ENCODE measurements around the gene PHLDA2.
A peak's percentile ranks its signal among the peaks of the same experiment; 100 is the strongest.

The PHLDA2 gene

DNA sequence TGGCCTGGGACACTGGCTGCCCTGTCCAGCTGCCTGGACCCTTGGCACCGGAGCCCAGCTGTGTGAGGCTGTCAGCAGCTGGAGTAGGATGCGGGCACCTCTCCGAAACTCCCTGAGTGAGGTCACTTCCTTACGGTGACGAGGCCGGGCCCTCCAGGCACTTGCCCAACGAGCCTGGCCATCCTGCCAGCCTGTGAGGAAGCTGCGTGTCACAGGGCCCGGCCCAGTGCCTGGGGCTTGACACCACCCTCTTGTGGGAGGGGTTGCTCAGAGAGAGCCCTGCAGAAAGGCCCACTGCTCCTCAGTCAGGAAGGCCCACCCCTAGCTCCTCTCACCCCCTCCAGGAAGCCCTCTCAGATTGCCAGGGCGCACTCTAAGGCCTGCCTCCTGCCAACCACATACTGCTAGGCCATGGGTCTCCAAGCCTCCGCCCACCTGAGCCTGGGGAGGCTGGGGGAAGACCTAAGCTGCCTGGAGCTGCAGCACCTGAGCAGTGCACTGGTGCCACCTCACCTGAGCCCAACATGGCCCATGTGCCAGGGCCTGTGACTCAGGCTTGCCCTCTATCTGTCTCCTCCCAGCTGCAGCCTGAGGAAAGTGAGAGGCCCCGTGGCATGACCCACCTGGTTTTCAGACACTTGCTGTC lies 4.3 kb upstream of the PHLDA2 start:
- TF ChIP-seq, protein P1, sequence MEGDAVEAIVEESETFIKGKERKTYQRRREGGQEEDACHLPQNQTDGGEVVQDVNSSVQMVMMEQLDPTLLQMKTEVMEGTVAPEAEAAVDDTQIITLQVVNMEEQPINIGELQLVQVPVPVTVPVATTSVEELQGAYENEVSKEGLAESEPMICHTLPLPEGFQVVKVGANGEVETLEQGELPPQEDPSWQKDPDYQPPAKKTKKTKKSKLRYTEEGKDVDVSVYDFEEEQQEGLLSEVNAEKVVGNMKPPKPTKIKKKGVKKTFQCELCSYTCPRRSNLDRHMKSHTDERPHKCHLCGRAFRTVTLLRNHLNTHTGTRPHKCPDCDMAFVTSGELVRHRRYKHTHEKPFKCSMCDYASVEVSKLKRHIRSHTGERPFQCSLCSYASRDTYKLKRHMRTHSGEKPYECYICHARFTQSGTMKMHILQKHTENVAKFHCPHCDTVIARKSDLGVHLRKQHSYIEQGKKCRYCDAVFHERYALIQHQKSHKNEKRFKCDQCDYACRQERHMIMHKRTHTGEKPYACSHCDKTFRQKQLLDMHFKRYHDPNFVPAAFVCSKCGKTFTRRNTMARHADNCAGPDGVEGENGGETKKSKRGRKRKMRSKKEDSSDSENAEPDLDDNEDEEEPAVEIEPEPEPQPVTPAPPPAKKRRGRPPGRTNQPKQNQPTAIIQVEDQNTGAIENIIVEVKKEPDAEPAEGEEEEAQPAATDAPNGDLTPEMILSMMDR (IDR thresholded peaks at IDR 0.05; ENCODE audit: insufficient read depth, low read depth, low read length, missing control alignments): no peak
- peak; percentile 58 for DNase-seq (ENCODE audit: low read depth)
- no peak overlapping the region for H3K4me3 ChIP-seq (ENCODE audit: low read depth, low read length)

DNA sequence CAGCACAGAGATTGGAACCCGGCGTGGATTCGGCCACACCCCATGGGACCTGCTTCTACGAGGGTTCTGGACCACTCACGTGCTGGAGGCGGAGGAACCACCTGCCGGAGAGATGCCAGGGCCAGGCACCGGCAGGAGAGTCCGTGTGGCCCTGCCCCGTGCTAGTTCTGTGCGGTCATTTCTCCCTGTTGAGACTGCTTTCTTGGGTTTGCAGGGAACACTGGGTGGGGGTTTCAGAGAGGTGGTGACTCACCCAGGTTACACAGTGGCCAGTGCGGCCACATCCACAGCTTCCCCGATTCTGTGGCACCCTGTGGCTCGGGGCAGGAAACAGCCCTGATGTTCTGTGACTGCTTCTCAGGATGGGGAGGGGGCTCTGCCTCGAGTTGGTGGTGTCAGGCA lies 3.6 kb upstream of the PHLDA2 start:
- TF ChIP-seq, protein P1 (IDR thresholded peaks at IDR 0.05; ENCODE audit: insufficient read depth, low read depth, low read length, missing control alignments): no peak
- DNase-seq (ENCODE audit: low read depth): no peak
- no peak overlapping the region for H3K4me3 ChIP-seq (ENCODE audit: low read depth, low read length)

DNA sequence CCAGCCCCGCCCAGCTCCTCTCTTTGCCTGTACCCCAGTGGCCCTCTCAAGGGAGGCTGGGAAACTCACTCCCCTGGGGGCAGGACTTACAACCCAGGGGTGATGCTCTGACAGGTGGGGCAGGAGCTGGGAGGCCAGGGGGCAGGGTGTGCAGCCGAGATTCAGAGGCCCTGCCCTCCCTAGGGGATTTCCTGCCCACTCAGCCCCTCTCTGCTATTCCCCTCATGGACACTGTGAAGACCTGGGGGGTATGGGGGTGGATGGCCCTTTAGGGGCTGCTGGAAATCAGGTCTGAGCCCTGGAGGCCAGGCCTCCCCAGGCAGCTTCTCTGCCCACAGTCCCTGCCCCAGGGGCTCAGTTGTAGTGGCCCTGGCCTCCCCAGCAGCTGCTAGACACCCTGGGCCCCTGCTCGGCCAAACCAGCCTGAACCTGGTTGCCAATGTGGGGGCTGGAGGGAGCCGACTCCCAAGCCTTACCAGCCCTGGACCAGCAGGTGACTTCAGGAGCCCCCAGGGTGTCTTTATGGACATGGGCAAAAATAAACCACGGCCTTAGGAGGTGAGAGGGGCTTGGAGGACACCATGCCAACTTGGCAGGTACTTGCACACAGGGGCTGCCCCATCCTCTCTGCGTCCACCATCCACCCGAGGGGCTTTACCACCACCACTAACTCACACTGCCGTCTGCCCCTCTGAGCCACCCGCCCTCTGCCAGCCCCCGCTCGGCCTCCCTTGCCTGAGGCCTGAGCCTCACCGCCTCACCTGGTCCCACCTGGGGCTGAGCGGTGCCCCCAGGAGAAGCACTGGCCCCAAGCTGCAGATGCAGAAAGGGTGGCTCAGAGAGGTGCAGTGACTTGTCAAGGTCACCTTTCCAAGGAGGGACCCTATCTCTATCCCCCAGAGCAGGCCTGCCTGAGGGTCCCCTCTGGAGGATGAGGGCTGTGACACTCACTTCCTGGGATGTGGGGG lies 2.8 kb upstream of the PHLDA2 start:
- TF ChIP-seq, protein P1 (IDR thresholded peaks at IDR 0.05; ENCODE audit: insufficient read depth, low read depth, low read length, missing control alignments): no peak
- H3K4me3 ChIP-seq (ENCODE audit: low read depth, low read length): no peak overlapping the region
- no peak for DNase-seq (ENCODE audit: low read depth)

DNA sequence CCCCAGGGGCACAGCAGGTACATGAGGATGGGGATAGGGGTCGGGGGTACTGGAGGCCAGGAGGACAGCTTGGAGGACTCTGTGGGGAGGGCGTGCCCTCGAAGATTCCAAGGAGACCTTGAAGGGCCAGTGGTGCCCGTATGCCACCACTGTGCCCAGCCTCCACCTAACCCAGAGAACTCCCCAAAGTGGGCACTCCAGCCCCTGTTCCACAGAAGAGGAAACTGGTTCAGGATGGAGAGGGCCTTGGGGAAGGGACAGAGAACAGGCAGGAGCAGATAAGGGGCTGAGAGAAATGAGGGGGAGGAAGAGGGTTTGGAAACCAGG lies 2.2 kb upstream of the PHLDA2 start:
- H3K4me3 ChIP-seq (ENCODE audit: low read depth, low read length): no peak overlapping the region
- DNase-seq (ENCODE audit: low read depth): no peak
- TF ChIP-seq, protein P1 (IDR thresholded peaks at IDR 0.05; ENCODE audit: insufficient read depth, low read depth, low read length, missing control alignments): no peak

DNA sequence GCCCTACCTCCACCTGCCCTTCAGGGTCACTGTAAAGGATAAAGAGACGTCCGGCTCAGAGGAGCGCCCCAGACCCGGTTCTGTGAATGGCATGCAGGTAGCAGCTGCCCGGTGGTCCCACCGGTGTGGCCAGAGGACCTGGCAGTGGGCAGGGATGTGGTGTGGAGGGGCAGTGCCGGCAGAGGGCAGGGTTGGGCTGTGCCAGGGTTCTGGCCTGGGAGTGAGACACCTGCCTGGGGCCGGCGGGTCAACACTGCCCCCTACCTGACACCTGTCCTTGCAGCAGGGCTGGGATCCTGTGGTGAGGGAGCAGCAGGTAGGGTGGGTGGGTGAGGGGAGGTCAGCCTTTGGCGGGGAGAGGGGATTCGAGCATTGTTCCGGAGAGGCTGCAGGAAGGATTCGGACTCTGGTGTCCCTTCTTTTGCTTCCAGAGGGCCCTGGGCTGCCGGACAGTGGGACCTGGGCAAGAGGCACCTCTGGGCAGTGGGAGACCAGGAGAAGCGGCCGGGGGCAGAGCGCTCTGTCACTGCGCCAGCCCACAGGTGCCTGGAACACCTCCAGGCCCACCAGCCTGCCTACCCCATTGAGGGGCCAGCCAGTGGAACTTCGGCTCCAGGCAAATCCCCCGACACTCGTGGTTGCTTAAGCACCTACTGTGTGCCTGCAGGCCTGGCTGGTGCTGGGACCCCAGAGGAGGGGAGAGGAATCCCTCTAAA lies 1.6 kb upstream of the PHLDA2 start:
- H3K4me3 ChIP-seq (ENCODE audit: low read depth, low read length): peak overlapping the region; percentile 55
- DNase-seq (ENCODE audit: low read depth): peak; percentile 76
- TF ChIP-seq, protein P1 (IDR thresholded peaks at IDR 0.05; ENCODE audit: insufficient read depth, low read depth, low read length, missing control alignments): peak; percentile 72

DNA sequence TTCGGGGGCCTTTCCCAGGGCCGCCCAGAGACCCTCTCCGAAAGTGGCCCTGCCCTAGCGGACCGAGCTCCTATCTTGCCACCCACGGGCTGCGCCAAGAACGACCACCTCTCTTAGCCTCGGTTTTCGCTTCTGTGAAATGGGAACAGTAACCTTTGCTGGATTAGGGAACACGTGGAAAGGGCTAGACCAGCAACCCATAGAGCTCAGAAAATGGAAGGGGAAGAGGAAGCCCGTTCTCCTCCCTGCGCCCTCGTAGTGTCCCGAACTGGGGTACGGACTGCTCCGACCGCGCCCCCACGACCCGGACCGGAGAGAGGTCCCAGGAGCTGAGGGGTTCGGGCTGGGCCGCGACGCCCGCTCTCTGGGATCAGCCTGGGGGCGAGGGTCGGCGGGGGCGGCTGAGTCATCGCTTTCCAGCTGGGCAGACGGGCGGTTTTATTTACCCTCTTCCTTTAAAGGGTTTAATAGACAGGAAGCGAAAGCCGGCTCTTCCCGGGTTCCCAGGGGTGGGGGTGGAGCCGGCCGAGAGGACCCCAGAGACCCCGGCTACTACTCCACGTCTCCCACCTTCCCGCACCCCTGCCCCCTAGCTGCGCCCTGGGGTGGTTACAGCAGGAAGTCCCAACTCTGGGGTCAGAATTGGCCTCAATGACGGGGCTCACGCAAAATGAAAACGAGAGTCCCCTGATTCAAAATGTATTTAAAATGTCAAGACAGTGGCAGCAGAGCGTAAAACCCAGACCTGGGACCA lies 907 bp upstream of the PHLDA2 start:
- peak overlapping the region; percentile 55 for H3K4me3 ChIP-seq (ENCODE audit: low read depth, low read length)
- TF ChIP-seq, protein P1 (IDR thresholded peaks at IDR 0.05; ENCODE audit: insufficient read depth, low read depth, low read length, missing control alignments): peak; percentile 58
- peak; percentile 76 for DNase-seq (ENCODE audit: low read depth)
